B cell (primary cell): ENCODE results near the gene MED26. TPM values are rescaled to one million over a fixed set of nuclear protein-coding genes. Genes with fewer than 3 reads are reported as not detected.

Source experiments
- ATAC-seq: fragments of 200-7000 bp; cut with Tn5 transposase; one replicate; pipeline ENCODE4 v1.10.0; 2021; ENCODE audit warnings: low read depth, mild to moderate bottlenecking, moderate number of reproducible peaks, moderate library complexity
- CTCF ChIA-PET: fragments of 350-600 bp; sonication (Branson Sonifier 250); formaldehyde crosslinking; loops from one replicate; lab custom pipeline; 2021; ENCODE audit warnings: antibody characterized with exemption, inconsistent platforms; lab: Charles Lee
- POLR2A ChIA-PET: fragments of 350-600 bp; sonication (Branson Sonifier 250); formaldehyde crosslinking; loops from one replicate; lab custom pipeline; 2021; ENCODE audit warnings: antibody characterized with exemption; lab: Charles Lee
- DNase-seq: peaks from one replicate; pipeline ENCODE4 v3.0.0; 2013
- H2AFZ ChIP-seq: 2 replicates; pipeline ENCODE4 v1.6.1; 2012; ENCODE audit warnings: mild to moderate bottlenecking, low read depth, low read length; ENCODE audit not compliant: insufficient read depth, poor library complexity, severe bottlenecking
- H3K27ac ChIP-seq, 2 donors: 1 replicate in 1 of 2; 2 replicates in 1 of 2; pipeline ENCODE4 v1.5.1; 2012 to 2013; ENCODE audit warnings: low read length in 2 of 2, mild to moderate bottlenecking in 2 of 2, moderate library complexity in 1 of 2
- H3K27me3 ChIP-seq, 4 experiments: fragments of 200-600 bp in 1 of 4; sonication (generic) in 1 of 4; replicated peaks in 1 of 4; 1 replicate in 2 of 4; 2 replicates in 2 of 4; pipeline versions ENCODE4 v1.6.1 to v1.7.0; 2013 to 2016; ENCODE audit warnings: low read length in 3 of 4, mild to moderate bottlenecking in 2 of 4, mixed read lengths in 1 of 4, moderate library complexity in 1 of 4; ENCODE audit not compliant: insufficient read depth in 4 of 4, control insufficient read depth in 3 of 4; ENCODE audit errors: control extremely low read depth in 1 of 4
- H3K36me3 ChIP-seq, 2 experiments: replicated peaks in 1 of 2; 1 replicate in 1 of 2; 2 replicates in 1 of 2; pipeline versions ENCODE4 v1.6.1 to v1.7.1; 2013; ENCODE audit warnings: low read length in 1 of 2; ENCODE audit not compliant: insufficient read depth in 2 of 2, control insufficient read depth in 1 of 2; ENCODE audit errors: control extremely low read depth in 1 of 2, extremely low read depth in 1 of 2
- H3K4me1 ChIP-seq, 2 donors: fragments of 200-600 bp in 1 of 2; sonication (generic) in 1 of 2; 1 replicate in 1 of 2; 2 replicates in 1 of 2; pipeline versions ENCODE4 v1.5.1 to v1.6.1; 2013 to 2017; ENCODE audit warnings: low read length in 2 of 2; ENCODE audit not compliant: control insufficient read depth in 2 of 2, insufficient read depth in 2 of 2
- H3K4me2 ChIP-seq: replicated peaks from 2 replicates; pipeline ENCODE3; 2012; ENCODE audit warnings: mild to moderate bottlenecking, low read depth, low read length; ENCODE audit not compliant: poor library complexity, severe bottlenecking
- H3K4me3 ChIP-seq, 5 experiments: fragments of 200-600 bp in 1 of 5; sonication (generic) in 1 of 5; 1 replicate in 3 of 5; 2 replicates in 2 of 5; pipeline versions ENCODE4 v1.5.1 to v1.7.0; 2011 to 2016; ENCODE audit warnings: low read length in 4 of 5, mild to moderate bottlenecking in 4 of 5, low read depth in 2 of 5, control low read depth in 1 of 5, moderate library complexity in 1 of 5; ENCODE audit not compliant: insufficient read depth in 1 of 5; ENCODE audit errors: control extremely low read depth in 1 of 5, extremely low read depth in 1 of 5
- H3K79me2 ChIP-seq: fragments of 200-600 bp; sonication (generic); one replicate; pipeline ENCODE4 v1.6.0; 2016; ENCODE audit warnings: low read length; ENCODE audit not compliant: control insufficient read depth, insufficient read depth
- H3K9ac ChIP-seq: fragments of 200-600 bp; sonication (generic); 2 replicates; pipeline ENCODE4 v1.6.1; 2017; ENCODE audit warnings: mild to moderate bottlenecking, low read length, moderate library complexity
- H3K9me3 ChIP-seq, 3 donors: one replicate each; pipeline versions ENCODE4 v1.6.1 to v1.7.1; 2013; ENCODE audit warnings: low read length in 2 of 3; ENCODE audit not compliant: control insufficient read depth in 2 of 3, insufficient read depth in 1 of 3; ENCODE audit errors: control extremely low read depth in 1 of 3
- H4K20me1 ChIP-seq: 2 replicates; pipeline ENCODE4 v1.6.0; 2012; ENCODE audit warnings: mild to moderate bottlenecking, low read length; ENCODE audit not compliant: insufficient read depth, control insufficient read depth, poor library complexity, severe bottlenecking
- H3K27ac Mint-ChIP-seq: one replicate; pipeline ENCODE4 v1.8.0; 2021; ENCODE audit warnings: mixed read lengths
- H3K27me3 Mint-ChIP-seq: one replicate; pipeline ENCODE4 v1.8.0; 2021; ENCODE audit warnings: mixed read lengths
- H3K4me1 Mint-ChIP-seq: one replicate; pipeline ENCODE4 v1.8.0; 2021; ENCODE audit warnings: mixed read lengths
- H3K4me3 Mint-ChIP-seq: one replicate; pipeline ENCODE4 v1.8.0; 2021; ENCODE audit warnings: mixed read lengths
- H3K9me3 Mint-ChIP-seq: one replicate; pipeline ENCODE4 v1.8.0; 2022; ENCODE audit warnings: mixed read lengths; ENCODE audit not compliant: insufficient read depth
- EZH2 ChIP-seq: IDR thresholded peaks from 2 replicates; pipeline ENCODE4 v1.6.1; 2012; ENCODE audit warnings: borderline replicate concordance, low read depth, mild to moderate bottlenecking, moderate library complexity, low read length; ENCODE audit not compliant: insufficient read depth, poor library complexity, severe bottlenecking
- WGBS: methylation state at CpG from one replicate; pipeline ENCODE4 v1.1.5; 2013; ENCODE audit warnings: missing lambda C conversion rate; ENCODE audit not compliant: insufficient coverage; 5-methylcytosine and 5-hydroxymethylcytosine counted together
- intact Hi-C: fragments of 100-400 bp; cut with micrococcal nuclease; formaldehyde crosslinking; loops from one replicate; pipeline ENCODE4 v1.10.0; 2022
- polyA plus RNA-seq: library from polyadenylated mRNA; depleted of rRNA; stranded (reverse); fragments of >200 nt; gene quantifications from 2 replicates; pipeline ENCODE4 v1.2.3, GENCODE V29; 2012
- total RNA-seq, 2 donors: library from RNA; stranded (reverse); fragments of 120-200 nt in 1 of 2; gene quantifications; 1 replicate in 1 of 2; 2 replicates in 1 of 2; pipeline versions ENCODE4 v1.2.3 to v1.2.4, GENCODE V29; 2013 to 2022
- TF ChIP-seq, protein P1 (sequence below): fragments of 200-600 bp; IDR thresholded peaks from one replicate; pipeline ENCODE4 v1.8.0; 2022; ENCODE audit warnings: antibody characterized with exemption, mild to moderate bottlenecking

MED26 gene
- total and polyA plus RNA-seq, 2 donors (not counting 1 experiment from before 2014, with no cell fraction given) = 15.6 to 33.6 TPM

DNA sequence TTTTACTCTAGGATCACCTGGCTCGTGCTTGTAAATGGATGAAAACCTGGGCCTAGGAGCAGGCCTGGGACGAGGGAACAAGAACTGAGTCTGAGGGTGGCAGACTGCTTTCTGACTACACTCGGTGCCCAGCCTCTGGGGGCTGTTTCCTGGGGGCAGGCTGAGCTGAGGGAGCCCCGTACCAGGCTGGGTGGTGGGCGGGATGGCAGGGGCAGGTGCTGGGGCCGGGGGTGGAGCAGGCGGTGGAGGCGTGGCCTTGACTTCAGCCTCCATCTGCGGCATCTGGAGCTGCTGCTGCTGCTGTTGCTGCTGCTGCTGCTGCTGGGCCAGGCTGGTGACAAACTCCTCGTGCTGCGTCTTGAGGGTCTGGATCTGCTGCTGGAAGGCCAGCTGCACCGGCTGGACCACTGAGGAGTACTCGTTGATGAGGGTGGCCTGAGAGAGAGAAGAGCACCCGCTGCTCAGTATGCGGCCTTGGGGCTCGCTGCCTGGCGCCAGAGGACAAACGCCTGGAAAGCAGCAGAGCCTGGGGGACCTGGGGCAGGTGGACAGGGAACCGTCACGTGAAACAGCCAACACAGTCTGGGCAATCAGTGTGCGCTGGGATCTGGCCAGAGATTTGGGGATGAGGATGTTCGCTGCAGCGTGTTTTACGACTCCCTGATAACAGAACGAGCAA lies 98.4 kb downstream of the MED26 start:
- Histone ChIP-seq H3K79me2 (peaks cover 16% of the 10 kb centered on the region), H3K9ac (no peak overlapping the region), H4K20me1 (peaks cover 56% of the 10 kb centered on the region), H2AFZ (no peak overlapping the region), H3K4me2 (no peak overlapping the region), H3K4me3 (no peak overlapping the region), H3K9me3 (no peaks in the 10 kb centered on the region), H3K27ac (no peak overlapping the region), H3K27me3 (no peaks in the 10 kb centered on the region), H3K36me3 (peaks cover 0 to 88% of the 10 kb centered on the region in 2 experiments), H3K4me1 (no peaks in the 10 kb centered on the region)
- POLR2A ChIA-PET = no interaction called here
- Mint-ChIP-seq H3K9me3 (no peaks in the 10 kb centered on the region), H3K27ac (no peak overlapping the region), H3K4me1 (no peaks in the 10 kb centered on the region), H3K4me3 (no peak overlapping the region), H3K27me3 (no peaks in the 10 kb centered on the region)
- 95% methylated on average over 25 of the region's 25 CpGs for WGBS
- CTCF ChIA-PET = interaction anchor here (0.9 kb wide), 1 partner anchor 95 kb away, joined by 3 read pairs; no protein-coding TSS in a partner anchor
- DNase-seq = peak; percentile 9
- intact Hi-C loops = no loop called here
- no peak for TF ChIP-seq EZH2
- TF ChIP-seq, protein P1, sequence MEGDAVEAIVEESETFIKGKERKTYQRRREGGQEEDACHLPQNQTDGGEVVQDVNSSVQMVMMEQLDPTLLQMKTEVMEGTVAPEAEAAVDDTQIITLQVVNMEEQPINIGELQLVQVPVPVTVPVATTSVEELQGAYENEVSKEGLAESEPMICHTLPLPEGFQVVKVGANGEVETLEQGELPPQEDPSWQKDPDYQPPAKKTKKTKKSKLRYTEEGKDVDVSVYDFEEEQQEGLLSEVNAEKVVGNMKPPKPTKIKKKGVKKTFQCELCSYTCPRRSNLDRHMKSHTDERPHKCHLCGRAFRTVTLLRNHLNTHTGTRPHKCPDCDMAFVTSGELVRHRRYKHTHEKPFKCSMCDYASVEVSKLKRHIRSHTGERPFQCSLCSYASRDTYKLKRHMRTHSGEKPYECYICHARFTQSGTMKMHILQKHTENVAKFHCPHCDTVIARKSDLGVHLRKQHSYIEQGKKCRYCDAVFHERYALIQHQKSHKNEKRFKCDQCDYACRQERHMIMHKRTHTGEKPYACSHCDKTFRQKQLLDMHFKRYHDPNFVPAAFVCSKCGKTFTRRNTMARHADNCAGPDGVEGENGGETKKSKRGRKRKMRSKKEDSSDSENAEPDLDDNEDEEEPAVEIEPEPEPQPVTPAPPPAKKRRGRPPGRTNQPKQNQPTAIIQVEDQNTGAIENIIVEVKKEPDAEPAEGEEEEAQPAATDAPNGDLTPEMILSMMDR = no peak
- ATAC-seq = no peak

DNA sequence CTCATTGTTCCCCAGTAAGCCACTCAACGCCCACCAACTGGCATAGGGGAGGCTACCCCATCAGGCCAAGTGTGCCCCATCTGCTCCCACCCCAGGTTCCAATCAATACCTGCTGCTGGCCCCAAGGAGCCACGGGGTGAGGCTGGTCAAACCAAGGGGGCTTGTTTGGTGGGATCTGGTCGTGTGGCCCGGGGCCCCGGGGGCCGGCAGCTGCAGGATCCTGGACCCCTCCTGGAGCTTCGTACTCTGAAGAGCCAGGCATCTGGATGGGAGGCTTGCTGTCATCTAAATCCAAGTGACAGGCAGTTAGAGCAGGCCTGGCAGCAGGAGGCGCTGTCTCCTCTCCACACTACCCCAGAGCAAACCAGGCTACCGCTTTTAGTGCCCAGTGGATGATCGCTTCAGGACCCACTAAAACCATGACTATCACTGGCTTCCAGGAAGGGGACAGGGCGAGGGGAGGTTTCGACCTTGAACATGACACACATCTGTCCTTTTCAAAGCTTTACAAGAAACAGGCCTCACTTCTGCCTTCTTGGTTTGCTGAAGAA lies 100.0 kb downstream of the MED26 start:
- intact Hi-C loops = no loop called here
- H3K79me2 ChIP-seq = peaks cover 13% of the 10 kb centered on the region
- no peak overlapping the region for H2AFZ ChIP-seq
- H3K9ac ChIP-seq = no peak overlapping the region
- no peak overlapping the region for H3K27ac ChIP-seq
- no peak overlapping the region for H3K4me3 ChIP-seq
- TF ChIP-seq, protein P1 = peak; percentile 43
- TF ChIP-seq EZH2 = no peak
- H3K4me1 ChIP-seq = no peaks in the 10 kb centered on the region
- ChIA-PET CTCF (interaction anchor here (0.6 to 1.3 kb wide), 7 partner anchors 13 to 370 kb away, joined by 3 to 5 read pairs (median 3); partner anchors contain the start of gene SMIM7), POLR2A (interaction anchor here (0.5 to 0.6 kb wide), 2 partner anchors 9 to 1436 kb away, joined by 6 to 7 read pairs; no protein-coding TSS in a partner anchor)
- Mint-ChIP-seq H3K4me3 (no peak overlapping the region), H3K27me3 (no peaks in the 10 kb centered on the region), H3K27ac (no peak overlapping the region), H3K4me1 (no peaks in the 10 kb centered on the region), H3K9me3 (no peaks in the 10 kb centered on the region)
- ATAC-seq (peak; percentile 33), DNase-seq (peak; percentile 53)
- no peaks in the 10 kb centered on the region for H3K9me3 ChIP-seq
- peaks cover 46% of the 10 kb centered on the region for H4K20me1 ChIP-seq
- no peaks in the 10 kb centered on the region for H3K27me3 ChIP-seq
- H3K36me3 ChIP-seq = peaks cover 0 to 93% of the 10 kb centered on the region in 2 experiments
- H3K4me2 ChIP-seq = no peak overlapping the region
- 95% methylated on average over 10 of the region's 12 CpGs for WGBS
